T-helper 2 cell treated with Interferon-gamma antibody and Interleukin-4, amounts not matched to agents 5 μg/mL and 100 μg/mL, for 36 hours (primary cell): ENCODE results near the gene ASB2.

Source experiments
- DNase-seq: peaks from one replicate; pipeline ENCODE4 v3.0.0; 2021; ENCODE audit warnings: low spot score
- H3K27ac Mint-ChIP-seq: one replicate; pipeline ENCODE4 v1.8.0; 2021; ENCODE audit warnings: mild to moderate bottlenecking, mixed read lengths
- H3K27me3 Mint-ChIP-seq: one replicate; pipeline ENCODE4 v1.8.0; 2021; ENCODE audit warnings: low read depth, mixed read lengths
- H3K36me3 Mint-ChIP-seq: one replicate; pipeline ENCODE4 v1.8.0; 2021; ENCODE audit warnings: low read depth, mixed read lengths
- H3K4me1 Mint-ChIP-seq: one replicate; pipeline ENCODE4 v1.8.0; 2021; ENCODE audit warnings: low read depth, mixed read lengths
- H3K4me3 Mint-ChIP-seq: one replicate; pipeline ENCODE4 v1.8.0; 2022; ENCODE audit warnings: mild to moderate bottlenecking, moderate library complexity, mixed read lengths
- H3K9me3 Mint-ChIP-seq: one replicate; pipeline ENCODE4 v1.8.0; 2021; ENCODE audit warnings: mixed read lengths

Gene ASB2

DNA sequence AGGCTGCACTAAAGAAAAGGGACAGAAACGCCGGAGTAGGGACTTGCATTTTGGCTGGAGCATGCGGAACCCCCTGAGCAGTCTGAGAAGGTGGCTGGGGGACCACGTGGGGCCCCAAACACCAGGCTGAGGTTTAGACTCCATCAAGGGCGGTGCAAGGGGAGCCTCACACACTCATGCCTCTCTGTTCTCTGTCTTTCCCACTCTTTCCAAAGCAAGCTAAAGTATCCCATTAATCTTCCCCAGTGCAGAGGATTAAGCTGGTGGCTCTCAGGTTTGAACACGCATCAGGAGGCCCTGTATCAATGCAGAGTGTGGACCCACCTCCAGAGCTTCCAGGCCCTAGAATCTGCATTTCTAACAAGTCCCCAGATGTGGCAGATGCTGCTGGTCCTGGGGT is 34.3 kb upstream of the ASB2 start:
- H3K36me3 Mint-ChIP-seq: no peaks in the 10 kb centered on the region
- no peak for DNase-seq
- no peak overlapping the region for H3K27ac Mint-ChIP-seq
- H3K4me3 Mint-ChIP-seq: no peak overlapping the region
- H3K4me1 Mint-ChIP-seq: peaks cover 38% of the 10 kb centered on the region
- H3K27me3 Mint-ChIP-seq: peaks cover 5% of the 10 kb centered on the region
- H3K9me3 Mint-ChIP-seq: no peaks in the 10 kb centered on the region

- peak overlapping the region; percentile 76 for H3K27ac Mint-ChIP-seq
- H3K4me3 Mint-ChIP-seq: peak overlapping the region; percentile 40
- peaks cover 42% of the 10 kb centered on the region for H3K4me1 Mint-ChIP-seq
- H3K27me3 Mint-ChIP-seq: no peaks in the 10 kb centered on the region
- no peaks in the 10 kb centered on the region for H3K36me3 Mint-ChIP-seq
- no peak for DNase-seq
- H3K9me3 Mint-ChIP-seq: no peaks in the 10 kb centered on the region
Measured at GRCh38 chr14:94009767-94010166, 33.4 kb upstream of the ASB2 start.

DNA sequence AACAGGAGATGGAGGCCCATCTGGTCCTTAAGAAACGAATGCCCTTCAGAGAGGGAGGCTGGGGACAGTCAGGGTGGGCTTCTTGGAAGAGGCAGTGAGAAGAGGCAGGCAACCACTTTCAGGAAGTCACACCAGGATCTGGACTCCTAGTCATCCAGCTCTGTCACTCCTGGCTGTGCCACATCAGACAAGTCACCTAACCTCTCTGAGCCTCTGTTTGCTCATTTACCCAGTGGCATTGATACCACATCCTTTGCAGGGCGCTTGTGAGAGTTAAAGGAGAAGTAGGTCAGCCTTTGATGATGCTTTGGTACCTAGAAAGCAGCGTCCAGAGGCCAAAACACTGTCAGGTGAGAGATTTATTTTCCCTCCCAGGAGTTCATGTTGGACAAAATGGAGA is 31.9 kb upstream of the ASB2 start:
- H3K27me3 Mint-ChIP-seq: no peaks in the 10 kb centered on the region
- H3K36me3 Mint-ChIP-seq: no peaks in the 10 kb centered on the region
- no peaks in the 10 kb centered on the region for H3K9me3 Mint-ChIP-seq
- H3K4me3 Mint-ChIP-seq: no peak overlapping the region
- H3K4me1 Mint-ChIP-seq: peaks cover 40% of the 10 kb centered on the region
- H3K27ac Mint-ChIP-seq: no peak overlapping the region
- no peak for DNase-seq

DNA sequence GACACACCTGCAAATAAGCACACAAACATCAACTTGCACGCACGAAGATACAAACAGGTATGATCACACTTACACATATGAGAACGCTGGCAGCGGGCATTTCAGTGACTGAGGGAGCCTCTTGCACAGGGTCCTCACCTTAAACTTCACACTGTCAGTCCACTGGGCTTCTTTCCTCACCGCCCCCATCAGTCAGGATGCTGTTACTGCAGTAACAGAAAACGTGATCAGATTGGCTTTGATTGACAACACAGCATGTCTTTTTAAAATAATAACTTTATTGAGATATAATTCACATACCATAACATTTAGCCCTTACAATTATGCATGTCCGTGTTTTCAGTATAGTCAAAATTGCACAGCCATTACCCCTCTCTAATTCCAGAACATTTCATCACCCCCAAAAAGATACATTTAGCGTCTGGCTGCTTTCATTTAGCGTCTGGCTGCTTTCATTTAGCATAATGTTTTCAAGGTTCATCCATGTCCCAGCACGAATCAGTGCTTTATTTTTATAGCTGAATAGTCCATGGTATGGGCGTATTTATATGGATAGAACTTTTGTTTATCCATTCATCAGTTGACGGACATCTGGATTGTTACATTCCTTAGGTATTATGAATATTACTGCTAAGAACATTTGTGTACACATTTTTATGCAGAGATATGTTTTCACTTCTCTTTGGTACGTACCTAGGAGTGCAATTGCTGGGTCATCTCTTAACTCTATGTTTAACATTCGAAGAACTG is 29.1 kb upstream of the ASB2 start:
- Mint-ChIP-seq H3K27ac (no peak overlapping the region), H3K36me3 (no peaks in the 10 kb centered on the region), H3K4me3 (no peak overlapping the region), H3K4me1 (peaks cover 30% of the 10 kb centered on the region), H3K9me3 (no peaks in the 10 kb centered on the region), H3K27me3 (no peaks in the 10 kb centered on the region)
- DNase-seq: no peak

- no peak overlapping the region for H3K27ac Mint-ChIP-seq
- H3K4me3 Mint-ChIP-seq: no peak overlapping the region
- H3K27me3 Mint-ChIP-seq: no peaks in the 10 kb centered on the region
- H3K4me1 Mint-ChIP-seq: peaks cover 18% of the 10 kb centered on the region
- H3K36me3 Mint-ChIP-seq: no peaks in the 10 kb centered on the region
- no peaks in the 10 kb centered on the region for H3K9me3 Mint-ChIP-seq
- no peak for DNase-seq
Measured at GRCh38 chr14:94004015-94004414, 27.6 kb upstream of the ASB2 start.

- Mint-ChIP-seq H3K9me3 (no peaks in the 10 kb centered on the region), H3K4me3 (no peak overlapping the region), H3K27ac (no peak overlapping the region), H3K36me3 (no peaks in the 10 kb centered on the region), H3K27me3 (no peaks in the 10 kb centered on the region), H3K4me1 (peaks cover 20% of the 10 kb centered on the region)
- DNase-seq: no peak
Measured at GRCh38 chr14:94003397-94003796, 27.0 kb upstream of the ASB2 start.

- H3K9me3 Mint-ChIP-seq: no peaks in the 10 kb centered on the region
- H3K27me3 Mint-ChIP-seq: no peaks in the 10 kb centered on the region
- peaks cover 26% of the 10 kb centered on the region for H3K4me1 Mint-ChIP-seq
- no peaks in the 10 kb centered on the region for H3K36me3 Mint-ChIP-seq
- DNase-seq: peak; percentile 59
- H3K4me3 Mint-ChIP-seq: peak overlapping the region; percentile 41
- peak overlapping the region; percentile 54 for H3K27ac Mint-ChIP-seq
Measured at GRCh38 chr14:94001501-94002396, 25.4 kb upstream of the ASB2 start.

- no peak overlapping the region for H3K27ac Mint-ChIP-seq
- H3K36me3 Mint-ChIP-seq: no peaks in the 10 kb centered on the region
- no peak for DNase-seq
- no peaks in the 10 kb centered on the region for H3K27me3 Mint-ChIP-seq
- no peaks in the 10 kb centered on the region for H3K9me3 Mint-ChIP-seq
- H3K4me3 Mint-ChIP-seq: no peak overlapping the region
- peaks cover 27% of the 10 kb centered on the region for H3K4me1 Mint-ChIP-seq
Measured at GRCh38 chr14:94001016-94001415, 24.6 kb upstream of the ASB2 start.

DNA sequence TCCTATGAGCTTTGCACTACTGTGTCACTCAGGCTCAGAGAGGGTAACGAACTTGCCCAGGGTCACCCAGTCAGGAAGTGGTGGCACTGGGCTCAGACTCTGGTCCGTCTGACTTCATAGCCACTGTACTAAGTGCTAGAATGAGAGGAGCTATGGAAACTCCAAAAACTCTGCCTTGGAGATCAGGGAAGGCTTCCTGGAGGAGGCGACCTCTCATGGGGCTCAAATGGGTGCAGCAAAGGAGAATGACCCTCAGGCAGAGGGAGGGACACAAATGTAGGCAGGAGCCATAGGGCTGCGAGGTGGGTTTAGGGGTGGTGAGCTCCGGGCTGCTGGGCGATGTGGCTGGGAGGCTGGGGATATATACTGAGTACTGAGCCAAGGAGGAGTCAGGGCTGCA is 23.9 kb upstream of the ASB2 start:
- DNase-seq: no peak
- Mint-ChIP-seq H3K9me3 (no peaks in the 10 kb centered on the region), H3K4me1 (peaks cover 31% of the 10 kb centered on the region), H3K27ac (peak overlapping the region; percentile 28), H3K4me3 (no peak overlapping the region), H3K27me3 (no peaks in the 10 kb centered on the region), H3K36me3 (no peaks in the 10 kb centered on the region)

GRCh38 chr14:93999573-93999972 is 23.2 kb upstream of the ASB2 start:
- Mint-ChIP-seq H3K4me3 (no peak overlapping the region), H3K36me3 (no peaks in the 10 kb centered on the region), H3K27ac (peak overlapping the region; percentile 55), H3K27me3 (no peaks in the 10 kb centered on the region), H3K4me1 (peaks cover 34% of the 10 kb centered on the region), H3K9me3 (no peaks in the 10 kb centered on the region)
- no peak for DNase-seq

- no peak overlapping the region for H3K27ac Mint-ChIP-seq
Measured at GRCh38 chr14:93998871-93999403, 22.6 kb upstream of the ASB2 start.

GRCh38 chr14:93997916-93998870 is 21.8 kb upstream of the ASB2 start:
- Mint-ChIP-seq H3K9me3 (no peaks in the 10 kb centered on the region), H3K27me3 (no peaks in the 10 kb centered on the region), H3K36me3 (no peaks in the 10 kb centered on the region), H3K4me1 (peaks cover 40% of the 10 kb centered on the region), H3K27ac (peak overlapping the region; percentile 26), H3K4me3 (no peak overlapping the region)
- no peak for DNase-seq

More at GRCh38 chr14:93998871-93999403, 22.6 kb upstream of the ASB2 start:
- Mint-ChIP-seq H3K36me3 (no peaks in the 10 kb centered on the region), H3K4me3 (no peak overlapping the region), H3K4me1 (peaks cover 37% of the 10 kb centered on the region), H3K9me3 (no peaks in the 10 kb centered on the region), H3K27me3 (no peaks in the 10 kb centered on the region)
- DNase-seq: no peak

- DNase-seq: no peak
- H3K27me3 Mint-ChIP-seq: no peaks in the 10 kb centered on the region
- no peaks in the 10 kb centered on the region for H3K36me3 Mint-ChIP-seq
- H3K4me1 Mint-ChIP-seq: peaks cover 40% of the 10 kb centered on the region
- H3K4me3 Mint-ChIP-seq: no peak within 1 kb of the TSS
- H3K27ac Mint-ChIP-seq: peak within 1 kb of the TSS; percentile 26
- no peaks in the 10 kb centered on the region for H3K9me3 Mint-ChIP-seq
Measured at GRCh38 chr14:93997082-93997481, 20.7 kb upstream of the ASB2 start, which contains the start of gene CCDC197. TSS of gene CCDC197 (plus strand) at chr14:93997301. CDS start at chr14:93998132, 831 bp downstream.
